CD4-positive, alpha-beta T cell treated with Interleukin-4 for 4 hours (primary cell): ENCODE measurements around the gene TNFAIP2.
"Not testable (repeated sequence)": the region's sequence is repeated elsewhere in the genome, so short reads cannot be mapped to it uniquely, and the experiment has no call there.

Experiments used
- DNase-seq: peaks from one replicate; pipeline ENCODE4 v3.0.0-alpha.2; 2020

The TNFAIP2 gene

GRCh38 chr14:103107941-103108748, 15.1 kb upstream of the TNFAIP2 start:
- DNase-seq: no peak

- DNase-seq: no peak
Measured at GRCh38 chr14:103108749-103109207, 14.5 kb upstream of the TNFAIP2 start.

- DNase-seq: no peak
Measured at GRCh38 chr14:103109535-103110441, 13.5 kb upstream of the TNFAIP2 start.

- no peak for DNase-seq
Measured at GRCh38 chr14:103110681-103111231, 12.5 kb upstream of the TNFAIP2 start.

- no peak for DNase-seq
Measured at GRCh38 chr14:103111232-103111868, 11.9 kb upstream of the TNFAIP2 start.

GRCh38 chr14:103112400-103113243, 10.6 kb upstream of the TNFAIP2 start:
- DNase-seq: no peak

- DNase-seq: no peak
Measured at GRCh38 chr14:103113303-103113702, 10.0 kb upstream of the TNFAIP2 start.

- DNase-seq: no peak
Measured at GRCh38 chr14:103113774-103114173, 9.5 kb upstream of the TNFAIP2 start.

- DNase-seq: not testable (repeated sequence)
Measured at GRCh38 chr14:103115086-103115679, 8.1 kb upstream of the TNFAIP2 start.

GRCh38 chr14:103115845-103116572, 7.3 kb upstream of the TNFAIP2 start:
- no peak for DNase-seq

GRCh38 chr14:103116636-103117035, 6.6 kb upstream of the TNFAIP2 start:
- no peak for DNase-seq

- DNase-seq: not testable (repeated sequence)
Measured at GRCh38 chr14:103117499-103117898, 5.8 kb upstream of the TNFAIP2 start.

GRCh38 chr14:103118018-103118662, 5.1 kb upstream of the TNFAIP2 start:
- no peak for DNase-seq

GRCh38 chr14:103118663-103119404, 4.4 kb upstream of the TNFAIP2 start:
- DNase-seq: peak; percentile 14

GRCh38 chr14:103119527-103119926, 3.7 kb upstream of the TNFAIP2 start:
- not testable (repeated sequence) for DNase-seq

- no peak for DNase-seq
Measured at GRCh38 chr14:103121121-103121845, 2.0 kb upstream of the TNFAIP2 start.

GRCh38 chr14:103121846-103122584, 1.2 kb upstream of the TNFAIP2 start:
- no peak for DNase-seq

GRCh38 chr14:103122585-103122946, 695 bp upstream of the TNFAIP2 start:
- DNase-seq: no peak
